Activated T-helper 1 cell treated with anti-CD3 and anti-CD28 coated beads, Interleukin-12 subunit alpha, Interleukin-12 subunit beta, Interleukin-2, Interleukin-4 antibody, amounts not matched to agents 30 ng/mL and 10 ng/mL and 1 ng/mL, durations not matched to agents 14 hours and 24 hours and 36 hours (primary cell): ENCODE measurements around the gene RUNX3. TPM values are rescaled to one million over a fixed set of nuclear protein-coding genes. Genes with fewer than 3 reads are reported as not detected.

ENCODE experiments used
- DNase-seq: peaks from one replicate; pipeline ENCODE4 v3.0.0; 2021; ENCODE audit warnings: low spot score
- H3K27ac Mint-ChIP-seq: one replicate; pipeline ENCODE4 v1.8.0; 2021; ENCODE audit warnings: mild to moderate bottlenecking, mixed read lengths
- H3K27me3 Mint-ChIP-seq: one replicate; pipeline ENCODE4 v1.8.0; 2022; ENCODE audit warnings: mild to moderate bottlenecking, moderate library complexity, mixed read lengths; ENCODE audit not compliant: insufficient read depth
- H3K36me3 Mint-ChIP-seq: one replicate; pipeline ENCODE4 v1.8.0; 2021; ENCODE audit warnings: low read depth, mixed read lengths
- H3K4me1 Mint-ChIP-seq: one replicate; pipeline ENCODE4 v1.8.0; 2021; ENCODE audit warnings: low read depth, mixed read lengths
- H3K4me3 Mint-ChIP-seq: one replicate; pipeline ENCODE4 v1.8.0; 2021; ENCODE audit warnings: mild to moderate bottlenecking, moderate library complexity, mixed read lengths
- H3K9me3 Mint-ChIP-seq: one replicate; pipeline ENCODE4 v1.8.0; 2021; ENCODE audit warnings: mixed read lengths
- intact Hi-C: fragments of 100-400 bp; cut with micrococcal nuclease; formaldehyde crosslinking; loops from one replicate; pipeline ENCODE4 v1.15.1; 2024
- total RNA-seq: library from RNA; stranded (reverse); gene quantifications from 2 replicates; pipeline ENCODE4 v1.2.3, GENCODE V29; 2022

The RUNX3 gene
- total RNA-seq, 1 donor from 2014 or later: 133 TPM

- peaks cover 60% of the 10 kb centered on the region for H3K36me3 Mint-ChIP-seq
- H3K4me1 Mint-ChIP-seq: peaks cover 72% of the 10 kb centered on the region
- no peak for DNase-seq
- H3K9me3 Mint-ChIP-seq: no peaks in the 10 kb centered on the region
- H3K27ac Mint-ChIP-seq: peak overlapping the region; percentile 92
- intact Hi-C loops: loop anchor here (5.0 to 10.0 kb wide), 5 partner anchors 279 to 749 kb away; partner anchors contain the start of genes SRRM1 and SYF2
- H3K27me3 Mint-ChIP-seq: peaks cover 2% of the 10 kb centered on the region
- H3K4me3 Mint-ChIP-seq: peak overlapping the region; percentile 95
Measured at GRCh38 chr1:24927988-24928688, 1.9 kb downstream of the RUNX3 start.

DNA sequence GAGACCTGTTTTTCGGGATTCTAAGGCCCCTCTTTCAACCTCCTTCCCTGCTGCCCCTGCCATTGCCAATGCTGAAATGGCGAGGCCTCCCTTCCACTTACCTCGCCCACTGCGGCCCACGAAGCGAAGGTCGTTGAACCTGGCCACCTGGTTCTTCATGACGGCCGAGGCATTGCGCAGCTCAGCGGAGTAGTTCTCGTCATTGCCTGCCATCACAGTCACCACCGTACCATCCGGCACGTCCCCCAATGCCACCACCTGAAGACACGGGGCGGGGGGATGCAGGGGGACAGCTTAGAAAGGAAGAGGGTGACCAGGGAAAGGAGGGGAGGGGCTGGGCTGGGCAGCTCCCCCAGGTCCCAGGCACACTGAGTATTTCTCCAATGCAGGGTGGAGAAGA lies 2.6 kb downstream of the RUNX3 start:
- Mint-ChIP-seq H3K9me3 (no peaks in the 10 kb centered on the region), H3K4me3 (peak overlapping the region; percentile 95), H3K36me3 (peaks cover 57% of the 10 kb centered on the region), H3K27me3 (peaks cover 2% of the 10 kb centered on the region), H3K27ac (peak overlapping the region; percentile 92), H3K4me1 (peaks cover 72% of the 10 kb centered on the region)
- no peak for DNase-seq
- intact Hi-C loops: loop anchor here (5.0 to 10.0 kb wide), 5 partner anchors 280 to 750 kb away; partner anchors contain the start of genes SRRM1 and SYF2

- no peak for DNase-seq
- H3K27me3 Mint-ChIP-seq: peaks cover 2% of the 10 kb centered on the region
- peaks cover 61% of the 10 kb centered on the region for H3K36me3 Mint-ChIP-seq
- peak overlapping the region; percentile 92 for H3K27ac Mint-ChIP-seq
- no peaks in the 10 kb centered on the region for H3K9me3 Mint-ChIP-seq
- H3K4me3 Mint-ChIP-seq: peak overlapping the region; percentile 95
- intact Hi-C loops: loop anchor here (5.0 to 10.0 kb wide), 5 partner anchors 281 to 751 kb away; partner anchors contain the start of genes SRRM1 and SYF2
- H3K4me1 Mint-ChIP-seq: peaks cover 73% of the 10 kb centered on the region
Measured at GRCh38 chr1:24926563-24927249, 3.4 kb downstream of the RUNX3 start.

GRCh38 chr1:24925963-24926362 lies 4.1 kb downstream of the RUNX3 start:
- no peak for DNase-seq
- Mint-ChIP-seq H3K36me3 (peaks cover 61% of the 10 kb centered on the region), H3K27ac (peak overlapping the region; percentile 92), H3K4me1 (peaks cover 68% of the 10 kb centered on the region), H3K4me3 (peak overlapping the region; percentile 95), H3K27me3 (peaks cover 2% of the 10 kb centered on the region), H3K9me3 (no peaks in the 10 kb centered on the region)
- intact Hi-C loops: loop anchor here (1.0 to 10.0 kb wide), 13 partner anchors 15 to 751 kb away; partner anchors contain the start of genes CLIC4, SRRM1 and SYF2

- intact Hi-C loops: loop anchor here (1.0 to 10.0 kb wide), 13 partner anchors 14 to 752 kb away; partner anchors contain the start of genes CLIC4, SRRM1 and SYF2
- peaks cover 67% of the 10 kb centered on the region for H3K36me3 Mint-ChIP-seq
- H3K9me3 Mint-ChIP-seq: no peaks in the 10 kb centered on the region
- H3K4me3 Mint-ChIP-seq: peak overlapping the region; percentile 95
- H3K4me1 Mint-ChIP-seq: peaks cover 75% of the 10 kb centered on the region
- H3K27ac Mint-ChIP-seq: peak overlapping the region; percentile 92
- H3K27me3 Mint-ChIP-seq: peaks cover 2% of the 10 kb centered on the region
- peak; percentile 70 for DNase-seq
Measured at GRCh38 chr1:24925082-24925779, 4.8 kb downstream of the RUNX3 start.

DNA sequence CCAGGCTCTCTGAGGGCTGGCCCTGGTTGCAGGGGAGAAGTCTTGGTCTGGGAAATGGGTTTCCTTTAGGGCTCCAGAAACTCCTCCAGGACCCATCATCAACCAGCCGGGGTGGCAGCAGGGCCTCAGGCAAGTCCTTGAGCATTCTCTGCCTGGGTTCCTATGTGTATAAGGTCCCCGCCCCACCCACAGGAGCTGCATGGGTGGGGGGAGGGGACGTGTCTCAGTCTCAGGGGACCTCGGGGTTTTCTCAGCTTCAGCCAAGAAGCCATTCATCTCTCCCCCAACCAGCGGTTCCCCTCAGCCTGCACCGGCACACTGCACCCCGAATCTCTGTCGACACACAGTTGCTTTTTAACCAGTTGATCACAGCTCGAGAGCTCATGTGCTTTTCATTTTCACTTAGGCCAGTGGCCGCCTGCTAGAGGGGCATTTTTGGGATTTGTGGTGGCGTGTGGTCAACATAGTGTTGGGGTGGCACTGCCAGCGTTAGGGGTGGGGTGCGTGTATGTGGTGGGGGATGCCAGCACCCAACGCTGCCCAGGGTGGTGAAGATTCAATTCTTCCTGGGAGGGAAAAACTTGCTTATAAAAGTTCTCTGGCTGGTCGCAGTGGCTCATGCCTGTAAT lies 6.5 kb downstream of the RUNX3 start:
- peak overlapping the region; percentile 45 for H3K4me3 Mint-ChIP-seq
- H3K27ac Mint-ChIP-seq: peak overlapping the region; percentile 71
- intact Hi-C loops: loop anchor here (2.0 to 10.0 kb wide), 4 partner anchors 13 to 439 kb away; partner anchors contain the start of genes CLIC4 and SYF2
- no peak for DNase-seq
- H3K27me3 Mint-ChIP-seq: peaks cover 2% of the 10 kb centered on the region
- H3K36me3 Mint-ChIP-seq: peaks cover 75% of the 10 kb centered on the region
- peaks cover 78% of the 10 kb centered on the region for H3K4me1 Mint-ChIP-seq
- H3K9me3 Mint-ChIP-seq: no peaks in the 10 kb centered on the region

GRCh38 chr1:24921938-24922662 lies 8.0 kb downstream of the RUNX3 start:
- DNase-seq: no peak
- peak overlapping the region; percentile 26 for H3K4me3 Mint-ChIP-seq
- H3K27ac Mint-ChIP-seq: peak overlapping the region; percentile 80
- H3K9me3 Mint-ChIP-seq: no peaks in the 10 kb centered on the region
- peaks cover 65% of the 10 kb centered on the region for H3K4me1 Mint-ChIP-seq
- intact Hi-C loops: loop anchor here (10.0 kb wide), 2 partner anchors 313 to 437 kb away; partner anchors contain the start of gene SYF2
- peaks cover 73% of the 10 kb centered on the region for H3K36me3 Mint-ChIP-seq
- peaks cover 2% of the 10 kb centered on the region for H3K27me3 Mint-ChIP-seq

DNA sequence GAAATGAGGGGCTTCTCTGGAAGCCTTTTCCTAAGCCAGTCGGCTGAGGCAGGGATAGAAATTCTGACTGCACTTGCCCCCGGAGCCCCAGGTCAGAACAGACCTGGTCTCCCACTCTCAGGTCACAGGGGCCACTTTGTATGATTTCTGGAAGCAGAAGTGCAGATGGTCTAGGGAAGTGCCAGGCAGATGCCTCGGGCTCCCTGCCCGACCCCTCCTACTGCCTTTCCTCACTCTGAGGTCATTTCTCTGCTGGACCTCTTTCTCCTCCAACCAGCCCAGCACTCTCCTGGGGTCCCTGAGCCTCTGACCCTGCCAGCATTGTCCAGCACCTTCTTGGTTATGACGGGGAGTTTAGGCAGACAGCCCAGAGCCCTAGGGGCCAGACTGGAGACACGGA lies 8.7 kb downstream of the RUNX3 start:
- intact Hi-C loops: loop anchor here (10.0 kb wide), 2 partner anchors 313 to 437 kb away; partner anchors contain the start of gene SYF2
- Mint-ChIP-seq H3K4me1 (peaks cover 58% of the 10 kb centered on the region), H3K36me3 (peaks cover 69% of the 10 kb centered on the region), H3K4me3 (no peak overlapping the region), H3K27ac (no peak overlapping the region), H3K9me3 (no peaks in the 10 kb centered on the region), H3K27me3 (peaks cover 2% of the 10 kb centered on the region)
- no peak for DNase-seq

DNA sequence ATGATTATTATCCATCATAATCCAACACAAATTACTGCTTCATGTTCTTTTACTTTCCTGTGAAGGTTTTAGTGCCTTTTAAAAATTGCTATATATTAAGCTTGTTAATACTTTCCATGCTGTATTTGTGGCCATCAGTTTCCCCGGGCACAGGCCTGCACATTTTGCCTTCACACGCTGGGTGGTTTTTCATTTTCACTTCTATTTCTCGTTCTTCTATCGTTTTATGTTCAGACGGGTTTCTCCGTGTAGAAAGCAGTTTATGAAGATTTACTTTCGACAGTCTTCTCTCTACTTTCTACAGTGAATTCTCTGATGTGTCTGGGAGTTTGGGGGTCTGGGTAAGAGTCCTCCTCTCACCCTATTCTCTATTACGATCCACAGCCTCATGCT lies 9.5 kb downstream of the RUNX3 start:
- H3K27ac Mint-ChIP-seq: peak overlapping the region; percentile 29
- no peaks in the 10 kb centered on the region for H3K9me3 Mint-ChIP-seq
- intact Hi-C loops: loop anchor here (10.0 kb wide), 2 partner anchors 314 to 436 kb away; partner anchors contain the start of gene SYF2
- H3K4me1 Mint-ChIP-seq: peaks cover 49% of the 10 kb centered on the region
- H3K36me3 Mint-ChIP-seq: peaks cover 60% of the 10 kb centered on the region
- no peak overlapping the region for H3K4me3 Mint-ChIP-seq
- no peak for DNase-seq
- peaks cover 2% of the 10 kb centered on the region for H3K27me3 Mint-ChIP-seq

DNA sequence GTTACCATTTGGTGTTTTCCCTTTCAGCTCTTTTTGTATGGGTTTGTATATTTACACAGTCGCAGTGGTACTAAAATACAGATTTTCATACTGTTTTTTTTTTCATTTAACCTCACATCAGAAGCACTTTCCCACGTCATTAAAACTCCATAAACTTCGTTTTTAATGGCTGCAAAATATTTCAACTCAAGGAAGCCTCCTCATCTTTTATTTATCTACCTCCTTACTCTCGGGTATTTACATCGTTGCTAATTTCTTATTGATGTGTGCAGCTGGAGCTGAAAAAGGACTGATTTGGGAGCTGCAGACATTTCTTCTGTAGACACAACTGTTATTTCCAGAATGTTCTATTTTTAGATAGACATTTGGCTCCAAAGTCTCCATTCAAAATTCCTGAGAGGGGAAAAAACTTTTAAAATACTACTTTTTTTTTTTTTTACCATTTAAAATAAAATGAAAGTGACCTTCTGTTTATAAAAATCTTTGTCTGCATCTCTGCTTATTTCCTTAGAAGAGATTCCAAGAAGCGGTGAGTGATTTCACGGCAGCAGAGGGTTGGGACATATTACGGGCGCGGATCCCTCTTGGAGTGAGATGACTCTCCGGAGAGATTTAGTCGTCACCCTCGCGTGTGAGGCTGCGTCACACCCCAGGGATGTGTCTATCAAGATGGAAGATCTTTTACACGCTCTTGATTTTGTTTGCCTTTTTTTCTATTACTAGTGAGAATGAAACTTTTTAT lies 10.1 kb downstream of the RUNX3 start:
- no peak overlapping the region for H3K4me3 Mint-ChIP-seq
- DNase-seq: no peak
- H3K36me3 Mint-ChIP-seq: peaks cover 60% of the 10 kb centered on the region
- no peaks in the 10 kb centered on the region for H3K27me3 Mint-ChIP-seq
- intact Hi-C loops: loop anchor here (10.0 kb wide), 2 partner anchors 315 to 435 kb away; partner anchors contain the start of gene SYF2
- peaks cover 49% of the 10 kb centered on the region for H3K4me1 Mint-ChIP-seq
- H3K9me3 Mint-ChIP-seq: no peaks in the 10 kb centered on the region
- H3K27ac Mint-ChIP-seq: peak overlapping the region; percentile 34

GRCh38 chr1:24918995-24919605 lies 11.0 kb downstream of the RUNX3 start:
- Mint-ChIP-seq H3K27me3 (no peaks in the 10 kb centered on the region), H3K4me1 (peaks cover 47% of the 10 kb centered on the region), H3K36me3 (peaks cover 58% of the 10 kb centered on the region), H3K27ac (peak overlapping the region; percentile 72), H3K4me3 (no peak overlapping the region), H3K9me3 (no peaks in the 10 kb centered on the region)
- no peak for DNase-seq
- intact Hi-C loops: no loop called here
